ENCODE data around the gene NEB. TPM values are rescaled to one million over a fixed set of nuclear protein-coding genes. Genes with fewer than 3 reads are reported as not detected.
A peak's percentile ranks its signal among the peaks of the same experiment; 100 is the strongest.

The NEB gene
- total and polyA plus RNA-seq, 2 of the 13 experiments (the other 11 are each of a cell fraction or from before 2014, with no cell fraction given), result 0.21 to 0.24 TPM

- TF ChIP-seq ESRRA (CRISPR knock-in tag; IDR thresholded peaks at IDR 0.05; ENCODE audit: low read depth), result peak; percentile 56; the same call in 1 of the 2 replicates
- TF ChIP-seq, protein P1, sequence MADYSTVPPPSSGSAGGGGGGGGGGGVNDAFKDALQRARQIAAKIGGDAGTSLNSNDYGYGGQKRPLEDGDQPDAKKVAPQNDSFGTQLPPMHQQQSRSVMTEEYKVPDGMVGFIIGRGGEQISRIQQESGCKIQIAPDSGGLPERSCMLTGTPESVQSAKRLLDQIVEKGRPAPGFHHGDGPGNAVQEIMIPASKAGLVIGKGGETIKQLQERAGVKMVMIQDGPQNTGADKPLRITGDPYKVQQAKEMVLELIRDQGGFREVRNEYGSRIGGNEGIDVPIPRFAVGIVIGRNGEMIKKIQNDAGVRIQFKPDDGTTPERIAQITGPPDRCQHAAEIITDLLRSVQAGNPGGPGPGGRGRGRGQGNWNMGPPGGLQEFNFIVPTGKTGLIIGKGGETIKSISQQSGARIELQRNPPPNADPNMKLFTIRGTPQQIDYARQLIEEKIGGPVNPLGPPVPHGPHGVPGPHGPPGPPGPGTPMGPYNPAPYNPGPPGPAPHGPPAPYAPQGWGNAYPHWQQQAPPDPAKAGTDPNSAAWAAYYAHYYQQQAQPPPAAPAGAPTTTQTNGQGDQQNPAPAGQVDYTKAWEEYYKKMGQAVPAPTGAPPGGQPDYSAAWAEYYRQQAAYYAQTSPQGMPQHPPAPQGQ (CRISPR knock-in tag; IDR thresholded peaks at IDR 0.05; ENCODE audit: borderline replicate concordance), result no peak
- peak; percentile 91 for TF ChIP-seq HDAC2 (CRISPR knock-in tag; IDR thresholded peaks at IDR 0.05)
- 0 out of 2 replicates have a peak, but pooled peaks have one; percentile 27 for TF ChIP-seq HNRNPL (IDR thresholded peaks at IDR 0.05; ENCODE audit: low read depth, low read length)
- peak; percentile 76; the same call in 1 of the 2 replicates for TF ChIP-seq KDM5B (CRISPR knock-in tag; IDR thresholded peaks at IDR 0.05; ENCODE audit: borderline replicate concordance)
- TF ChIP-seq DRAP1 (CRISPR knock-in tag; IDR thresholded peaks at IDR 0.05), result peak; percentile 73; the same call in 1 of the 2 replicates
- peak; percentile 75; the same call in 1 of the 2 replicates for TF ChIP-seq ZNF431 (CRISPR knock-in tag; IDR thresholded peaks at IDR 0.05; ENCODE audit: borderline replicate concordance, low read depth)
- TF ChIP-seq KDM2A (CRISPR knock-in tag; IDR thresholded peaks at IDR 0.05; ENCODE audit: borderline replicate concordance, low read depth), result peak; percentile 83
- TF ChIP-seq SPEN (CRISPR knock-in tag; IDR thresholded peaks at IDR 0.05; ENCODE audit: low read depth), result peak; percentile 64; the same call in 1 of the 2 replicates
- TF ChIP-seq ZNF598 (CRISPR knock-in tag; IDR thresholded peaks at IDR 0.05; ENCODE audit: borderline replicate concordance), result no peak
- TF ChIP-seq PHF21A (CRISPR knock-in tag; IDR thresholded peaks at IDR 0.05), result peak; percentile 89
- peak; percentile 75; the same call in 1 of the 2 replicates for TF ChIP-seq AHR (CRISPR knock-in tag; IDR thresholded peaks at IDR 0.05)
- peak; percentile 91; the same call in 1 of the 2 replicates for TF ChIP-seq CBX5 (CRISPR knock-in tag; IDR thresholded peaks at IDR 0.05; ENCODE audit: borderline replicate concordance)
- TF ChIP-seq, protein P2, sequence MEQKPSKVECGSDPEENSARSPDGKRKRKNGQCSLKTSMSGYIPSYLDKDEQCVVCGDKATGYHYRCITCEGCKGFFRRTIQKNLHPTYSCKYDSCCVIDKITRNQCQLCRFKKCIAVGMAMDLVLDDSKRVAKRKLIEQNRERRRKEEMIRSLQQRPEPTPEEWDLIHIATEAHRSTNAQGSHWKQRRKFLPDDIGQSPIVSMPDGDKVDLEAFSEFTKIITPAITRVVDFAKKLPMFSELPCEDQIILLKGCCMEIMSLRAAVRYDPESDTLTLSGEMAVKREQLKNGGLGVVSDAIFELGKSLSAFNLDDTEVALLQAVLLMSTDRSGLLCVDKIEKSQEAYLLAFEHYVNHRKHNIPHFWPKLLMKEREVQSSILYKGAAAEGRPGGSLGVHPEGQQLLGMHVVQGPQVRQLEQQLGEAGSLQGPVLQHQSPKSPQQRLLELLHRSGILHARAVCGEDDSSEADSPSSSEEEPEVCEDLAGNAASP (CRISPR knock-in tag; IDR thresholded peaks at IDR 0.05; ENCODE audit: borderline replicate concordance), result peak; percentile 82; the same call in 1 of the 2 replicates
- TF ChIP-seq, protein P3, sequence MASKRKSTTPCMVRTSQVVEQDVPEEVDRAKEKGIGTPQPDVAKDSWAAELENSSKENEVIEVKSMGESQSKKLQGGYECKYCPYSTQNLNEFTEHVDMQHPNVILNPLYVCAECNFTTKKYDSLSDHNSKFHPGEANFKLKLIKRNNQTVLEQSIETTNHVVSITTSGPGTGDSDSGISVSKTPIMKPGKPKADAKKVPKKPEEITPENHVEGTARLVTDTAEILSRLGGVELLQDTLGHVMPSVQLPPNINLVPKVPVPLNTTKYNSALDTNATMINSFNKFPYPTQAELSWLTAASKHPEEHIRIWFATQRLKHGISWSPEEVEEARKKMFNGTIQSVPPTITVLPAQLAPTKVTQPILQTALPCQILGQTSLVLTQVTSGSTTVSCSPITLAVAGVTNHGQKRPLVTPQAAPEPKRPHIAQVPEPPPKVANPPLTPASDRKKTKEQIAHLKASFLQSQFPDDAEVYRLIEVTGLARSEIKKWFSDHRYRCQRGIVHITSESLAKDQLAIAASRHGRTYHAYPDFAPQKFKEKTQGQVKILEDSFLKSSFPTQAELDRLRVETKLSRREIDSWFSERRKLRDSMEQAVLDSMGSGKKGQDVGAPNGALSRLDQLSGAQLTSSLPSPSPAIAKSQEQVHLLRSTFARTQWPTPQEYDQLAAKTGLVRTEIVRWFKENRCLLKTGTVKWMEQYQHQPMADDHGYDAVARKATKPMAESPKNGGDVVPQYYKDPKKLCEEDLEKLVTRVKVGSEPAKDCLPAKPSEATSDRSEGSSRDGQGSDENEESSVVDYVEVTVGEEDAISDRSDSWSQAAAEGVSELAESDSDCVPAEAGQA (IDR thresholded peaks at IDR 0.05; ENCODE audit: low read depth), result peak; percentile 62
- TF ChIP-seq, protein P3 (CRISPR knock-in tag; IDR thresholded peaks at IDR 0.05; ENCODE audit: borderline replicate concordance), result no peak
Observed at GRCh38 chr2:151760139-151760650, 25.9 kb upstream of the NEB start (continued).
